ENCODE measurements around the gene ZFYVE21.

ZFYVE21 gene

GRCh38 chr14:103733651-103734050 lies 18.0 kb downstream of the ZFYVE21 start:
- H3K4me1 ChIP-seq (ENCODE audit: control extremely low read depth in 1 of 4, control insufficient read depth in 4 of 4, insufficient read depth in 4 of 4, low read length in 3 of 4), result peaks cover 0 to 30% (median 7%) of the 10 kb centered on the region in 4 experiments
- no peaks in the 10 kb centered on the region for H3K9me3 ChIP-seq (ENCODE audit: control extremely low read depth in 1 of 5, control insufficient read depth in 4 of 5, insufficient read depth in 2 of 5, low read depth in 1 of 5, low read length in 4 of 5)
- no peak overlapping the region for H3K4me3 ChIP-seq (ENCODE audit: control insufficient read depth in 1 of 7, extremely low read depth in 1 of 7, insufficient read depth in 4 of 7, low read depth in 2 of 7, low read length in 6 of 7)
- POLR2A ChIA-PET, result no interaction called here
- no peak for DNase-seq
- no peak overlapping the region for H3K27ac ChIP-seq (ENCODE audit: insufficient read depth in 1 of 2, low read depth in 1 of 2, low read length in 2 of 2, poor library complexity in 1 of 2, severe bottlenecking in 2 of 2)
- 96% methylated on average over 13 of the region's 14 CpGs for WGBS (ENCODE audit: insufficient coverage)
- CTCF ChIA-PET, result interaction anchor here (1.7 to 1.8 kb wide), 2 partner anchors 9 to 18 kb away, joined by 5 to 9 read pairs; partner anchors contain the start of genes XRCC3 and ZFYVE21
- H3K27me3 ChIP-seq (replicated peaks in 2 of 5; ENCODE audit: control insufficient read depth in 4 of 5, insufficient read depth in 5 of 5, low read length in 4 of 5), result no peaks in the 10 kb centered on the region
- peaks cover 3 to 55% (median 27%) of the 10 kb centered on the region in 4 experiments for H3K36me3 ChIP-seq (ENCODE audit: control insufficient read depth in 4 of 4, insufficient read depth in 4 of 4, low read length in 3 of 4)

DNA sequence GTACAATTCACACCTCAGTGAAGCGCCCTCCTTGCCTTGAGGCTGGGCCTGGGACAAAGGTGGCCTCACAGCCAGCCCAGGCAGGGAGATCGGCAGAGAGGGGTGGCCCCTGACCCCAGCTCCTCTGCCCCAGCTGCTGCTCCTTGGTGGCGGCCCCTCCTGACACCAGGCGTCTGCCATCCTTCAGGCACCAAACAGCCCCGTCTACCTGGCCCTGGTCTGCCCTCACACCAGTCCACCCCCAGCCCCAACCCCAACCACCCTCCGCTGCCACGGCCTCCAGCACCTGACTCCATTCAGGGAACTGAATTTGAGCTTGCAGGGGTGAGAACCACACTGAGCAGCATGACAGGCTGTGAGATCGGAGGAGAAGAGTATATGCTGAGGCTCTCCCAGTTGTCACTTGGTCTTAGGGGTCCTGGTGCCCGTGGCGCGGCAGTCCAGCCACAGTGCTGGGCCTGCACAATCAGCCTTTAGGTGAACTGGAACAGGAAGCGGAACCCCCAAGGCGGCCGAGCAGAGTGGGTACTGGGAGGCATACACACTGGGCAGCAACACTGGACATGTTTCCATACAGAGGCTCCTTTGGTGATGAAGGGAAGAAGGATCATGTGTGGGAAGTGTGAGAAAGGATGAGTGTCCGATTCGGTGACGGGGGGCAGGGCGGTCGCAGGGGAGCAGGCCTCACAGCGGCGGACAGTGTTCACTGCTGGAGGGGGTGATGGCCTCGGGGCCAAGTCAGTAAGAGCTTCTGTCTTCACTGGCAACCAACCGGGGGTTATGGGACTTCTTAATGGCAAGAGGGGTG lies 18.7 kb downstream of the ZFYVE21 start:
- Histone ChIP-seq H3K9me3 (ENCODE audit: control extremely low read depth in 1 of 5, control insufficient read depth in 4 of 5, insufficient read depth in 2 of 5, low read depth in 1 of 5, low read length in 4 of 5) (no peaks in the 10 kb centered on the region), H3K4me3 (ENCODE audit: control insufficient read depth in 1 of 7, extremely low read depth in 1 of 7, insufficient read depth in 4 of 7, low read depth in 2 of 7, low read length in 6 of 7) (no peak overlapping the region), H3K27ac (ENCODE audit: insufficient read depth in 1 of 2, low read depth in 1 of 2, low read length in 2 of 2, poor library complexity in 1 of 2, severe bottlenecking in 2 of 2) (no peak overlapping the region), H3K4me1 (ENCODE audit: control extremely low read depth in 1 of 4, control insufficient read depth in 4 of 4, insufficient read depth in 4 of 4, low read length in 3 of 4) (peaks cover 0 to 24% (median 7%) of the 10 kb centered on the region in 4 experiments), H3K36me3 (ENCODE audit: control insufficient read depth in 4 of 4, insufficient read depth in 4 of 4, low read length in 3 of 4) (peaks cover 3 to 49% (median 23%) of the 10 kb centered on the region in 4 experiments), H3K27me3 (replicated peaks in 2 of 5; ENCODE audit: control insufficient read depth in 4 of 5, insufficient read depth in 5 of 5, low read length in 4 of 5) (no peaks in the 10 kb centered on the region)
- WGBS (ENCODE audit: insufficient coverage), result 97% methylated on average over 16 of the region's 23 CpGs
- ChIA-PET POLR2A (no interaction called here), CTCF (interaction anchor here (1.2 to 1.8 kb wide), 5 partner anchors 8 to 28 kb away, joined by 3 to 9 read pairs (median 4); partner anchors contain the start of genes XRCC3 and ZFYVE21)
- DNase-seq, result no peak

- DNase-seq, result no peak
- H3K9me3 ChIP-seq (ENCODE audit: control extremely low read depth in 1 of 5, control insufficient read depth in 4 of 5, insufficient read depth in 2 of 5, low read depth in 1 of 5, low read length in 4 of 5), result no peaks in the 10 kb centered on the region
- CTCF ChIA-PET, result interaction anchor here (0.9 to 1.8 kb wide), 5 partner anchors 8 to 228 kb away, joined by 3 to 5 read pairs (median 3); partner anchors contain the start of genes XRCC3 and ZFYVE21
- POLR2A ChIA-PET, result no interaction called here
- H3K27me3 ChIP-seq (replicated peaks in 2 of 5; ENCODE audit: control insufficient read depth in 4 of 5, insufficient read depth in 5 of 5, low read length in 4 of 5), result no peaks in the 10 kb centered on the region
- peaks cover 0 to 17% (median 4%) of the 10 kb centered on the region in 4 experiments for H3K4me1 ChIP-seq (ENCODE audit: control extremely low read depth in 1 of 4, control insufficient read depth in 4 of 4, insufficient read depth in 4 of 4, low read length in 3 of 4)
- 89% methylated on average over 10 of the region's 12 CpGs for WGBS (ENCODE audit: insufficient coverage)
- peaks cover 3 to 45% (median 21%) of the 10 kb centered on the region in 4 experiments for H3K36me3 ChIP-seq (ENCODE audit: control insufficient read depth in 4 of 4, insufficient read depth in 4 of 4, low read length in 3 of 4)
- no peak overlapping the region for H3K4me3 ChIP-seq (ENCODE audit: control insufficient read depth in 1 of 7, extremely low read depth in 1 of 7, insufficient read depth in 4 of 7, low read depth in 2 of 7, low read length in 6 of 7)
- no peak overlapping the region for H3K27ac ChIP-seq (ENCODE audit: insufficient read depth in 1 of 2, low read depth in 1 of 2, low read length in 2 of 2, poor library complexity in 1 of 2, severe bottlenecking in 2 of 2)
Observed at GRCh38 chr14:103735022-103735421, 19.4 kb downstream of the ZFYVE21 start.

- Histone ChIP-seq H3K9me3 (ENCODE audit: control extremely low read depth in 1 of 5, control insufficient read depth in 4 of 5, insufficient read depth in 2 of 5, low read depth in 1 of 5, low read length in 4 of 5) (no peaks in the 10 kb centered on the region), H3K4me3 (ENCODE audit: control insufficient read depth in 1 of 7, extremely low read depth in 1 of 7, insufficient read depth in 4 of 7, low read depth in 2 of 7, low read length in 6 of 7) (no peak overlapping the region), H3K36me3 (ENCODE audit: control insufficient read depth in 4 of 4, insufficient read depth in 4 of 4, low read length in 3 of 4) (peaks cover 3 to 43% (median 20%) of the 10 kb centered on the region in 4 experiments), H3K4me1 (ENCODE audit: control extremely low read depth in 1 of 4, control insufficient read depth in 4 of 4, insufficient read depth in 4 of 4, low read length in 3 of 4) (peaks cover 0 to 13% (median 2%) of the 10 kb centered on the region in 4 experiments), H3K27ac (ENCODE audit: insufficient read depth in 1 of 2, low read depth in 1 of 2, low read length in 2 of 2, poor library complexity in 1 of 2, severe bottlenecking in 2 of 2) (no peak overlapping the region), H3K27me3 (replicated peaks in 2 of 5; ENCODE audit: control insufficient read depth in 4 of 5, insufficient read depth in 5 of 5, low read length in 4 of 5) (no peaks in the 10 kb centered on the region)
- WGBS (ENCODE audit: insufficient coverage), result 100% methylated on average over 4 of the region's 7 CpGs
- CTCF ChIA-PET, result interaction anchor here (0.9 to 1.5 kb wide), 5 partner anchors 9 to 229 kb away, joined by 3 to 4 read pairs (median 3); no protein-coding TSS in a partner anchor
- POLR2A ChIA-PET, result no interaction called here
- no peak for DNase-seq
Observed at GRCh38 chr14:103735439-103735814, 19.8 kb downstream of the ZFYVE21 start.

DNA sequence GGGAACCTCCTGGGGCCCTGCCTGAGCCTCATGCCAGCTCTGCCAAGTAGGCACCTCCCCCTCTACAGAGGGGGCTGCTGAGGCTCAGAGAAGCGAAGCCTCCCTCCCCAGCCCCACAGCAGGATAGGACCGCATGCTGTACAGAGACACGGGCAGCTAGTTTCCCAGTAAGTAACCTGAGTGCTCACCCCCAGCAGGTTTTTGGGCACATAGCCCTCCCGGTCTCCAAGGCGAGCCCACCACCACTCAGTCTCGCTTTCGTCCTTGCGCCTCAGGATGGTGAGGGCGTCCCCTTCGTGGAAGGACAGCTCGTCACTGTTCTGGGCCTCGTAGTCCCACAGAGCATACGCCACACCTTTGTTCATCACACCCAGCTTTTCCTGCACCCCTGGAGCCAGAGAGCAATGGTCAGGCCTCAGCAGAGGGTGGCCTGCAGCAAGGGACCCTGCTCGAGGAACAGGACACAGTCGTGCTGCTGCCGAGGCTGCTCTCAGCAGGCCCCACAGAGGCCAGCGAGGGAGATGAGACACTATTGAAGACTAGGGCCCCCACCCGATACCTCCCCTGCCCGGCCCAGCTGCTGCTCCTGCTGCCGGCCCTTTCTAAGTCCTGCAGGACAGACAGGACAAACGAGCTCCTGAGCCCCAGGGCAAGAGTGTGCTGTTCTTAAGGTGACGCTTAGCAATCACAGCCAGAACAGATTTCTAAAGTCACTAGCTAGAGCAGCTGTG lies 20.4 kb downstream of the ZFYVE21 start:
- Histone ChIP-seq H3K27me3 (replicated peaks in 2 of 5; ENCODE audit: control insufficient read depth in 4 of 5, insufficient read depth in 5 of 5, low read length in 4 of 5) (no peaks in the 10 kb centered on the region), H3K4me3 (ENCODE audit: control insufficient read depth in 1 of 7, extremely low read depth in 1 of 7, insufficient read depth in 4 of 7, low read depth in 2 of 7, low read length in 6 of 7) (no peak overlapping the region), H3K9me3 (ENCODE audit: control extremely low read depth in 1 of 5, control insufficient read depth in 4 of 5, insufficient read depth in 2 of 5, low read depth in 1 of 5, low read length in 4 of 5) (no peaks in the 10 kb centered on the region), H3K4me1 (ENCODE audit: control extremely low read depth in 1 of 4, control insufficient read depth in 4 of 4, insufficient read depth in 4 of 4, low read length in 3 of 4) (peaks cover 0 to 9% (median 0%) of the 10 kb centered on the region in 4 experiments), H3K36me3 (ENCODE audit: control insufficient read depth in 4 of 4, insufficient read depth in 4 of 4, low read length in 3 of 4) (peaks cover 3 to 41% (median 20%) of the 10 kb centered on the region in 4 experiments), H3K27ac (ENCODE audit: insufficient read depth in 1 of 2, low read depth in 1 of 2, low read length in 2 of 2, poor library complexity in 1 of 2, severe bottlenecking in 2 of 2) (no peak overlapping the region)
- ChIA-PET CTCF (interaction anchor here (0.9 to 1.3 kb wide), 3 partner anchors 11 to 29 kb away, joined by 3 to 4 read pairs (median 3); no protein-coding TSS in a partner anchor), POLR2A (no interaction called here)
- WGBS (ENCODE audit: insufficient coverage), result 98% methylated on average over 20 of the region's 22 CpGs
- DNase-seq, result no peak

DNA sequence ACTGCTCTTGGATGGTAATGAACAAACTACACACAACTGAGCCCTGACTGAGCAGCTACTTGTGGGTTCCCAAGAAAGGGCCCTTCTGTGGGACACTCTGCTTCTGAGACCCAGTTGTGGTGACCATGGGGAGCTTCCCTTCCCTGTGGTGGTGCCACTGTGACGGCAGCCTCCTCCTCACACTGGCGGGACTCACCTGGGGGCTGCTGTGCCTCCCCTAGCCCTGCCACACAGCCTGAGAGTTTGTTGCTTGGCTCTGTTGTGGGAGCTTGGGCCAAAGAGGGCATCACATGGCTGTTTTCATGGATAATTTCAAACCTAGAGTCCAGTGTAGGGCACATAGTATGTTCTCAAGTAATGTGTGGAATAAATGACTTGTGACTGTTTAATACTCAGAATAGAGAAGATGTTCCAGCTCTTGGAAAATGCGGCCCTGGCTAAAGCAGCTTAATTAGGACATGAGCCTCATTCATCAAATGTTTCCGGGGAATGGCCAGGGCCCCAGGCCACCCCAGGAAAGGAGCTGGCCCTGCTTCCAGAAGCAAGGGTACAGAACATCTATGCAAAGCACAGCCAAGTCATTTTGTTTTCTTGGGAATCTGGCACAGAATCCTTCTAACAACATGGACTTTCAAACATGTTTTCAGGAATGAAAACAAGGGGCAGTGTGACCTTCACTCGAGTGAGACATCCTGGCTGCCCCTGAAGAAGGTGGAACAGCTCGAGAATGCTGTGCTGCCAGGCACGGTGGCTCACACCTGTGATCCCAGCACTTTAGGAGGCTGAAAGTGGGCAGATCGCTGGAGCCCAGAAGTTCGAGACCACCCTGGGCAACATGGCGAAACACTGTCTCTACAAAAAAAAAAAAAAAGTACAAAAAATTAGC lies 21.2 kb downstream of the ZFYVE21 start:
- H3K4me1 ChIP-seq (ENCODE audit: control extremely low read depth in 1 of 4, control insufficient read depth in 4 of 4, insufficient read depth in 4 of 4, low read length in 3 of 4), result peaks cover 0 to 7% (median 1%) of the 10 kb centered on the region in 4 experiments
- no peaks in the 10 kb centered on the region for H3K27me3 ChIP-seq (replicated peaks in 2 of 5; ENCODE audit: control insufficient read depth in 4 of 5, insufficient read depth in 5 of 5, low read length in 4 of 5)
- H3K27ac ChIP-seq (ENCODE audit: insufficient read depth in 1 of 2, low read depth in 1 of 2, low read length in 2 of 2, poor library complexity in 1 of 2, severe bottlenecking in 2 of 2), result no peak overlapping the region
- H3K36me3 ChIP-seq (ENCODE audit: control insufficient read depth in 4 of 4, insufficient read depth in 4 of 4, low read length in 3 of 4), result peaks cover 3 to 38% (median 19%) of the 10 kb centered on the region in 4 experiments
- 96% methylated on average over 6 of the region's 10 CpGs for WGBS (ENCODE audit: insufficient coverage)
- POLR2A ChIA-PET, result no interaction called here
- no peak for DNase-seq
- H3K4me3 ChIP-seq (ENCODE audit: control insufficient read depth in 1 of 7, extremely low read depth in 1 of 7, insufficient read depth in 4 of 7, low read depth in 2 of 7, low read length in 6 of 7), result no peak overlapping the region
- no peaks in the 10 kb centered on the region for H3K9me3 ChIP-seq (ENCODE audit: control extremely low read depth in 1 of 5, control insufficient read depth in 4 of 5, insufficient read depth in 2 of 5, low read depth in 1 of 5, low read length in 4 of 5)
- CTCF ChIA-PET, result interaction anchor here (0.9 to 1.2 kb wide), 2 partner anchors 10 to 19 kb away, joined by 3 read pairs; no protein-coding TSS in a partner anchor
